DND-41 (cell line): ENCODE results near the gene COG8.

ENCODE experiments used
- ATAC-seq: fragments of 200-7000 bp; cut with Tn5 transposase; 3 replicates; pipeline ENCODE4 v1.9.1; 2021; ENCODE audit warnings: low read depth; ENCODE audit not compliant: insufficient read depth
- DNase-seq: peaks from one replicate; pipeline ENCODE4 v3.0.0-alpha.2; 2020
- H2AFZ ChIP-seq: 2 replicates; pipeline ENCODE4 v1.6.0; 2012; ENCODE audit warnings: low read depth, low read length
- H3K27ac ChIP-seq: 2 replicates; pipeline ENCODE4 v1.5.1; 2012; ENCODE audit warnings: low read length, inconsistent platforms
- H3K27me3 ChIP-seq: fragments of 200-600 bp; sonication (generic); 2 replicates; pipeline ENCODE4 v1.6.0; 2012; ENCODE audit warnings: low read length, mild to moderate bottlenecking, inconsistent platforms; ENCODE audit not compliant: insufficient read depth, poor library complexity
- H3K36me3 ChIP-seq: 2 replicates; pipeline ENCODE4 v1.5.1; 2012; ENCODE audit warnings: low read length, inconsistent platforms; ENCODE audit not compliant: insufficient read depth
- H3K4me1 ChIP-seq: 2 replicates; pipeline ENCODE4 v1.5.1; 2012; ENCODE audit warnings: mild to moderate bottlenecking, low read length; ENCODE audit not compliant: insufficient read depth
- H3K4me2 ChIP-seq: 2 replicates; pipeline ENCODE4 v1.6.0; 2012; ENCODE audit warnings: mild to moderate bottlenecking, moderate library complexity, low read length, inconsistent platforms; ENCODE audit not compliant: insufficient read depth
- H3K4me3 ChIP-seq, 2 experiments: fragments of 200-600 bp in 1 of 2; shearing (Covaris generic) in 1 of 2; 2 replicates each; pipeline ENCODE4 v1.5.1; 2012 to 2016; ENCODE audit warnings: inconsistent platforms in 2 of 2, low read length in 2 of 2, mild to moderate bottlenecking in 2 of 2, low read depth in 1 of 2, moderate library complexity in 1 of 2
- H3K79me2 ChIP-seq: 2 replicates; pipeline ENCODE4 v1.6.0; 2012; ENCODE audit warnings: low read length, inconsistent platforms; ENCODE audit not compliant: insufficient read depth
- H3K9ac ChIP-seq: 2 replicates; pipeline ENCODE4 v1.6.0; 2012; ENCODE audit warnings: low read depth, mild to moderate bottlenecking, inconsistent platforms, low read length, moderate library complexity
- H3K9me3 ChIP-seq: 2 replicates; pipeline ENCODE4 v1.5.1; 2012; ENCODE audit warnings: low read length, moderate library complexity, mild to moderate bottlenecking, inconsistent platforms; ENCODE audit not compliant: insufficient read depth, severe bottlenecking
- H4K20me1 ChIP-seq: 2 replicates; pipeline ENCODE4 v1.6.0; 2012; ENCODE audit warnings: low read length; ENCODE audit not compliant: insufficient read depth
- CTCF ChIP-seq: IDR thresholded peaks from 2 replicates; pipeline ENCODE4 v1.5.1; 2012; ENCODE audit warnings: borderline replicate concordance, low read length, moderate library complexity, mild to moderate bottlenecking; ENCODE audit not compliant: poor library complexity, severe bottlenecking; ENCODE audit errors: extremely low read depth
- EZH2 ChIP-seq: IDR thresholded peaks from 3 replicates; pipeline ENCODE4 v1.6.1; 2012; ENCODE audit warnings: borderline replicate concordance, low read depth, mild to moderate bottlenecking, moderate library complexity, low read length, inconsistent platforms; ENCODE audit not compliant: severe bottlenecking

The COG8 gene

DNA sequence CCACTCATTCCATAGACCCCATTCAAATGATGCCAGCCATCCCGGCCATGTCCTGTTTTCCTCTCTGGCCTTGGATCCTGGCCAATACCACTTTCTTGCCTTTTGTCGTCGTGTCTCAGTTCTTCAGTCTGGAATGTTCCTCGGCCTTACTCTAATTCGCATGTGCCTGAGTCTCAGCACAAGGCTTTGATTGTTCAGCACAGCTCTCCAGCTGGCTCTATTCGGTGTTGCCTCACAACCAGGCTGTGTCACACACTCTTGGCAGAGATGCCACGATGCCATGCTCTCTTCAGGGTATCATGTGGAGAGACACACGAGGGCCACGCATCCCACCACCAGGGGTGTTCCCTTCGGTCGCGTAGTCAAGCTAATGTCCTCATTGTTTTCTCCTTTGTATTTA is 30.0 kb downstream of the COG8 start:
- Histone ChIP-seq H3K4me3 (no peak overlapping the region), H3K27me3 (no peaks in the 10 kb centered on the region), H4K20me1 (peaks cover 17% of the 10 kb centered on the region), H2AFZ (no peak overlapping the region), H3K4me2 (no peak overlapping the region), H3K9ac (no peak overlapping the region), H3K9me3 (no peaks in the 10 kb centered on the region), H3K4me1 (peaks cover 25% of the 10 kb centered on the region), H3K36me3 (peaks cover 14% of the 10 kb centered on the region), H3K79me2 (peaks cover 34% of the 10 kb centered on the region), H3K27ac (no peak overlapping the region)
- no peak for TF ChIP-seq CTCF
- no peak for TF ChIP-seq EZH2
- ATAC-seq (no peak), DNase-seq (no peak)

DNA sequence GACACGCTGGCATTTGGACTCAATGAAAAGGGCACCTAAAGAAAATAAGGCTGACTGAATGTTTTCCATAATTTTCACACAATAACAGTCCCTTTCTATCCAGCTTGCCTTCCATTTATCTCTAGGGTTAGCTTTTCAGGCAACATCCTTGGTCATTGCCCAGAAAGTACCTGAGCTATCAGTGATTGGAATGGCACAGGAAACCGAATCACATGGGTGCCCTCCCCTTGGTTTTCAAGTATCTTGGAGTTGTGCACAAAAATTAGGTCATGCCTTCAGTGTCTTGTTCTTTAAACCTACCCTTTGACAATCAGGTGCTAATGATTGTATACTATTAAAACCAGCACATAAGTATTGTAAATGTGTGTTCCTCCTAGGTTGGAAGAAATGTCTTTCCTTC is 31.5 kb downstream of the COG8 start:
- Histone ChIP-seq H3K9me3 (no peaks in the 10 kb centered on the region), H3K4me2 (no peak overlapping the region)
- ATAC-seq = no peak

GRCh38 chr16:69307091-69307490 is 32.3 kb downstream of the COG8 start:
- Histone ChIP-seq H2AFZ (no peak overlapping the region), H4K20me1 (peaks cover 5% of the 10 kb centered on the region), H3K9ac (no peak overlapping the region), H3K4me3 (no peak overlapping the region), H3K4me1 (peaks cover 10% of the 10 kb centered on the region), H3K79me2 (peaks cover 12% of the 10 kb centered on the region), H3K36me3 (peaks cover under 1% of the 10 kb centered on the region), H3K4me2 (no peak overlapping the region), H3K27me3 (no peaks in the 10 kb centered on the region), H3K9me3 (no peaks in the 10 kb centered on the region), H3K27ac (no peak overlapping the region)
- DNase-seq = no peak
- no peak for ATAC-seq
- TF ChIP-seq CTCF (no peak), EZH2 (no peak)

More for the DNA sequence above, 31.5 kb downstream of the COG8 start:
- Histone ChIP-seq H3K4me3 (no peak overlapping the region), H2AFZ (no peak overlapping the region), H3K79me2 (peaks cover 20% of the 10 kb centered on the region), H3K4me1 (peaks cover 17% of the 10 kb centered on the region), H4K20me1 (peaks cover 9% of the 10 kb centered on the region), H3K9ac (no peak overlapping the region), H3K27ac (no peak overlapping the region), H3K27me3 (no peaks in the 10 kb centered on the region), H3K36me3 (no peaks in the 10 kb centered on the region; the same call in none of the 2 replicates)
- DNase-seq = no peak
- TF ChIP-seq EZH2 = no peak
- no peak for TF ChIP-seq CTCF

DNA sequence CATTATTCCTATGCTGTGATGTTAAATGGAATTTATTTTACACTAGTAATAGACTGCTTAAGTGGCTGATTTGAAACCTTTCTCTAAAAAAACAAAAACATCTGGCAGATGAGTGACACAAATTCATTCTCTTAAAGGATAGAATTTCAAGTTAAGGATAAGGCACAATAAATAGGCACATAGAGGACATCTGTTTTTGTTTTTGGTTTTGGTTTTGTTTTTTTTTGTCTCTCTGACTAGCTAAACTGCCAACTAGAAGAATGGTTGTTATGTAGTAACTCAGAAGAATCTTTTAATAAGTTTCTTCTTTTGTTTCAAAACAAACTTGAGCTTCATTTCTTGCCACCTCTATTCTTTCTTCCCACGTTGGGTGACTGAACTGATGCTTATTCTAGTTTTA is 33.3 kb downstream of the COG8 start:
- Histone ChIP-seq H3K4me1 (peaks cover 7% of the 10 kb centered on the region), H3K27me3 (no peaks in the 10 kb centered on the region), H2AFZ (no peak overlapping the region), H3K79me2 (0 out of 2 replicates have a peak, but pooled peaks cover 3% of the 10 kb centered on the region), H4K20me1 (no peaks in the 10 kb centered on the region), H3K4me2 (no peak overlapping the region), H3K9me3 (no peaks in the 10 kb centered on the region), H3K4me3 (no peak overlapping the region), H3K36me3 (peaks cover 8% of the 10 kb centered on the region; the same call in 1 of the 2 replicates), H3K27ac (no peak overlapping the region), H3K9ac (no peak overlapping the region)
- TF ChIP-seq EZH2 = no peak
- TF ChIP-seq CTCF = no peak
- DNase-seq = no peak
- ATAC-seq = no peak
